GM21526 (cell line): ENCODE measurements around the gene STK38L.
A peak's percentile ranks its signal among the peaks of the same experiment; 100 is the strongest.

Source experiments
- ATAC-seq: cut with Tn5 transposase; IDR thresholded peaks from one replicate; pipeline ENCODE4 v1.9.1; 2021; ENCODE audit warnings: moderate library complexity; ENCODE audit not compliant: unreplicated experiment, low FRiP score

Gene STK38L

GRCh38 chr12:27243804-27244688, at the start of gene STK38L:
Gene STK38L (plus strand): TSS chr12:27244286. CDS start chr12:27297721, 53,435 bp downstream.
- peak; percentile 80 for ATAC-seq

- no peak for ATAC-seq
Observed at GRCh38 chr12:27194644-27195043, 49.4 kb upstream of the STK38L start.

- no peak for ATAC-seq
Observed at GRCh38 chr12:27198036-27198435, 46.0 kb upstream of the STK38L start.

- no peak for ATAC-seq
Observed at GRCh38 chr12:27199638-27200300, 44.3 kb upstream of the STK38L start.

GRCh38 chr12:27201169-27201568, 42.9 kb upstream of the STK38L start:
- ATAC-seq, result no peak

GRCh38 chr12:27206801-27207502, 37.1 kb upstream of the STK38L start:
- peak; percentile 3 for ATAC-seq

- ATAC-seq, result peak; percentile 77
Observed at GRCh38 chr12:27207615-27208413, 36.3 kb upstream of the STK38L start.

GRCh38 chr12:27208414-27208750, 35.7 kb upstream of the STK38L start:
- ATAC-seq, result peak; percentile 19

- no peak for ATAC-seq
Observed at GRCh38 chr12:27209257-27209910, 34.7 kb upstream of the STK38L start.

- no peak for ATAC-seq
Observed at GRCh38 chr12:27210187-27210586, 33.9 kb upstream of the STK38L start.

- no peak for ATAC-seq
Observed at GRCh38 chr12:27212861-27213260, 31.2 kb upstream of the STK38L start.

GRCh38 chr12:27213304-27213703, 30.8 kb upstream of the STK38L start:
- no peak for ATAC-seq

- ATAC-seq, result no peak
Observed at GRCh38 chr12:27213830-27214787, 30.0 kb upstream of the STK38L start.

GRCh38 chr12:27217590-27217989, 26.5 kb upstream of the STK38L start:
- ATAC-seq, result no peak

- ATAC-seq, result no peak
Observed at GRCh38 chr12:27219693-27220054, 24.4 kb upstream of the STK38L start.

GRCh38 chr12:27220055-27220987, 23.8 kb upstream of the STK38L start:
- peak; percentile 63 for ATAC-seq

GRCh38 chr12:27220988-27221345, 23.1 kb upstream of the STK38L start:
- ATAC-seq, result no peak
